ENCODE results near the gene SYNE2. TPM values are rescaled to one million over a fixed set of nuclear protein-coding genes. Genes with fewer than 3 reads are reported as not detected.
"Not testable (repeated sequence)": the region's sequence is repeated elsewhere in the genome, so short reads cannot be mapped to it uniquely, and the experiment has no call there.

SYNE2 gene, protein sequence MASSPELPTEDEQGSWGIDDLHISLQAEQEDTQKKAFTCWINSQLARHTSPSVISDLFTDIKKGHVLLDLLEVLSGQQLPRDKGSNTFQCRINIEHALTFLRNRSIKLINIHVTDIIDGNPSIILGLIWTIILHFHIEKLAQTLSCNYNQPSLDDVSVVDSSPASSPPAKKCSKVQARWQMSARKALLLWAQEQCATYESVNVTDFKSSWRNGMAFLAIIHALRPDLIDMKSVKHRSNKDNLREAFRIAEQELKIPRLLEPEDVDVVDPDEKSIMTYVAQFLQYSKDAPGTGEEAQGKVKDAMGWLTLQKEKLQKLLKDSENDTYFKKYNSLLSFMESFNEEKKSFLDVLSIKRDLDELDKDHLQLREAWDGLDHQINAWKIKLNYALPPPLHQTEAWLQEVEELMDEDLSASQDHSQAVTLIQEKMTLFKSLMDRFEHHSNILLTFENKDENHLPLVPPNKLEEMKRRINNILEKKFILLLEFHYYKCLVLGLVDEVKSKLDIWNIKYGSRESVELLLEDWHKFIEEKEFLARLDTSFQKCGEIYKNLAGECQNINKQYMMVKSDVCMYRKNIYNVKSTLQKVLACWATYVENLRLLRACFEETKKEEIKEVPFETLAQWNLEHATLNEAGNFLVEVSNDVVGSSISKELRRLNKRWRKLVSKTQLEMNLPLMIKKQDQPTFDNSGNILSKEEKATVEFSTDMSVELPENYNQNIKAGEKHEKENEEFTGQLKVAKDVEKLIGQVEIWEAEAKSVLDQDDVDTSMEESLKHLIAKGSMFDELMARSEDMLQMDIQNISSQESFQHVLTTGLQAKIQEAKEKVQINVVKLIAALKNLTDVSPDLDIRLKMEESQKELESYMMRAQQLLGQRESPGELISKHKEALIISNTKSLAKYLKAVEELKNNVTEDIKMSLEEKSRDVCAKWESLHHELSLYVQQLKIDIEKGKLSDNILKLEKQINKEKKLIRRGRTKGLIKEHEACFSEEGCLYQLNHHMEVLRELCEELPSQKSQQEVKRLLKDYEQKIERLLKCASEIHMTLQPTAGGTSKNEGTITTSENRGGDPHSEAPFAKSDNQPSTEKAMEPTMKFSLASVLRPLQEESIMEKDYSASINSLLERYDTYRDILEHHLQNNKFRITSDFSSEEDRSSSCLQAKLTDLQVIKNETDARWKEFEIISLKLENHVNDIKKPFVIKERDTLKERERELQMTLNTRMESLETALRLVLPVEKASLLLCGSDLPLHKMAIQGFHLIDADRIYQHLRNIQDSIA (N-terminal part only)
- 43.6 and 50.2 TPM in 2 replicates for total RNA-seq

DNA sequence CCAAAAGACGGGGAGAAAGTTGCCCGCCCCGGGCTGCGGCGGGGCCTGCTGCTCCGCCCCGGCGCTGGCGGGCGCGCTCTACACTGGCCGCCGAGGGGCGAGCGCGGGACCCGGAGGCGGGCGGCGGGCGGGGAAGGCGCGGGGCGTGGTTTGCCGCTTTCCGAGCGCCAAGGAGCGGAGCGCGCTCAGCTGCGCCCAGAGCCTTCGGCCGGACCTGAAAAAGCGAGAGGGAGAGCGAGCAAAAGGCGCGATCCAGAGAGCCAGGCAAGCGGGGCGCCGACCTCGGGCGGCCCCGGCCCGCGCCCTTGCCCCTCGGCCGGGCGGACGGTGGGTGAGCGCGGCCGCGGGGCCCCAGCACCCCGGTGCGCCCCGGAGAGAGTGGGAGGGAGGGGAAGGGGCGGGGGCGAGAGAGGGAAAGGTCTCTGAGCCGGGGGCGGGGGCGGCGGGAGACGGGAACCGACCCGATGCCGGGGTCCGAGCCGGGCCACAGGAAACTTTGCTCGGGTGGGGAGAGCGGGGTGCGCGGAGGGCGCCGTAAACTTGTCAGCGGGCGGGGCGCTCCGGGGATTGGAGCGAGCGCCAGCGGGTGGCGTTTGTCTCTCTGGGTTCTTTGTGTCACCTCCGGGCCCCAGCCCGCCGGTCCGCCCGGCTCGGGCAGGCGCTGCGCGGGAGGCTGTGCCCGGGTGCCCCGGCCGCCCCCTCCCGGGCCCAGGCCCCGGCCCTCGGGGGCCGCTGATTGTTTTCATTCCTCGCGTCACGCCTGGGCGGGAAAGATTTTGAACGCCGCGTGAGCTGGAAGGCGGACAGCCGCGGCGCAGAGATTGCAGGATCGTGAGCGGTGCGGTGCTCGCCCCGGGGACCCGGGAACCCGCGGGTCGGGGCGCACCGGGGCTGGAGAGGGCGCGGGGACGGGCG lies at the start of gene SYNE2:
SYNE2 (plus strand) TSS at position 188 of the 915 bp plus-strand sequence. CDS start 56,145 bp downstream, outside the sequence.
- peak; percentile 80 to 81 for DNase-seq (ENCODE audit: low read depth in 2 of 2)

DNA sequence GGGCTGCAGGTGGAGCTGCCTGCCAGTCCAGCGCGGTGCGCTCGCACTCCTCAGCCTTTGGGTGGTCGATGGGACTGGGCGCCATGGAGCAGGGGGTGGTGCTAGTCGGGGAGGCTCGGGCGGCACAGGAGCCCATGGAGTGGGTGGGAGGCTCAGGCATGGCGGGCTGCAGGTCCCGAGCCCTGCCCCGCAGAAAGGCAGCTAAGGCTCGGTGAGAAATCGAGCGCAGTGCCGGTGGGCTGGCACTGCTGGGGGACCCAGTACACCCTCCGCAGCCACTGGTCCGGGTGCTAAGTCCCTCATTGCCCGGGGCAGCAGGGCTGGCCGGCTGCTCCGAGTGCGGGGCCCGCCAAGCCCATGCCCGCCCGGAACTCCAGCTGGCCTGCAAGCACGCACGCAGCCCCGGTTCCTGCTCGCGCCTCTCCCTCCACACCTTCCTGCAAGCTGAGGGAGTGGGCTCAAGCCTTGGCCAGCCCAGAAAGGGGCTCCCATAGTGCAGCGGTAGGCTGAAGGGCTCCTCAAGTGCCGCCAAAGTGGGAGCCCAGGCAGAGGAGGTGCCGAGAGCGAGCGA lies 49.5 kb upstream of the SYNE2 start:
- not testable (repeated sequence) for DNase-seq (ENCODE audit: low read depth in 2 of 2)

DNA sequence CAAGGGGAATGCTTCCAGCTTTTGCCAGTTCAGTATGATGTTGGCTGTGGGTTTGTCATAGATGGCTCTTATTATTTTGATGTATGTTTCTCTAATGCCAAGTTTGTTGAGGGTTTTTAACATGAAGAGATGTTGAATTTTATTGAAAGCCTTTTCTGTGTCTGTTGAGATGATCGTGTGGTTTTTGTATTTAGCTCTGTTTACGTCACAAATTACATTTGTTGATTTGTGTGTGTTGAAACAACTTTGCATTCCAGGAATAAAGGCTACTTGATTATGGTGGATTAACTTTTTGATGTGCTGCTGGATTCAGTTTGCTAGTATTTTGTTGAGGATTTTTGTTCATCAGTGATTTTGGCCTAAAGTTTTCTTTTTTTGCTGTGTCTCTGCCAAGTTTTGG lies 46.7 kb upstream of the SYNE2 start:
- not testable (repeated sequence) for DNase-seq (ENCODE audit: low read depth in 2 of 2)

DNA sequence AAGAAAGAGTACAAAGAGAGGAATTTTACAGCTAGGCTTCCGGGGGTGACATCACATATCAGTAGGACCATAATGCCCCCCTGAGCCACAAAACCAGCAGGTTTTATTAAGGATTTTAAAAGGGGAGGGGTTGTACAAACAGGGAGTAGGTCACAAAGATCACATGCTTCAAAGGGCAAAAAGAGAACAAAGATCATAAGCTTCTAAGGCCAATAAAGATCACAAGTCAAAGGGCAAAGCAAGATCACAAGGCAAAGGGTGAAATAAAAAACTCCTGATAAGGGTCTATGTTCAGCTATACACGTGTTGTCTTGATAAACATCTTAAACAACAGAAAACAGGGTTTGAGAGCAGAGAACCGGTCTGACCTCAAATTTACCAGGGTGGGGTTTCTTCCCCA lies 41.1 kb upstream of the SYNE2 start:
- DNase-seq (ENCODE audit: low read depth in 2 of 2), result not testable (repeated sequence)

DNA sequence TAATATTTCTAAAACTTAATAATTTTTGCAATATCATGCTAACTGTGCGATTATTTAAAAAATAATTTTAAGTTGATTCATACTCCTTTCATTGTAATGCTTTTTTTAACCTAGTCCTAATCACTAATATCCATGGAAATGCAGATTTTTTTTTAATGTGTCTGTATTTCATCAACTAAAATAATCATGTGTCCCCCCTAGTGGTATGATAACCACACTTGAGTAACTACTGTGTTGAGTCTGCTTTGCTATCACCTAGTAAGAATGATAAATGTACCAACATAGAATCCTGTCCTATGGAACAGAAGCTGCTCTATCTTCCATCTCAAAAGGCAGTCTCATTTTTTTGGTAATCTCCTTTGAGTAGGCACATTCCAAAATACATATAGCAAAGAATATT lies 19.1 kb upstream of the SYNE2 start:
- DNase-seq (ENCODE audit: low read depth in 2 of 2), result no peak

DNA sequence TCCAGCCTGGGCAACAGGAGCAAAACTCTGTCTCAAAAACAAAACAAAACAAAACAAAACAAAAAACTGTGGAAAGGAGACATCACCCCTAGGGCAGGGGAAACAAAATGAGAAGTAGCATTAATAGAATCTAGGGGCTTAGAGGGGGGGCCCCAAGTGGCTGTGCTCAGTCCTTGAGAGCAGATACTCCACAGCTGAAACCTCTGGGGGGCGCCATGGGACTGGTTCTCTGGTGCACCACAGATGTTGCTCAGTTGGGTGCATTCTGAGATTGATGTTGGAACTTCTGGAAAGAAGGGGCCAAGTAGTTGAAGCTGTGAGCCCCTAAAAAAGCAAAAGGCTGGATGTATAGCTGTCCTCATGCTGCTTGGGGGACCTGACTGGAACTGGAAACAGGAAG lies 11.8 kb upstream of the SYNE2 start:
- DNase-seq (ENCODE audit: low read depth in 2 of 2), result no peak

DNA sequence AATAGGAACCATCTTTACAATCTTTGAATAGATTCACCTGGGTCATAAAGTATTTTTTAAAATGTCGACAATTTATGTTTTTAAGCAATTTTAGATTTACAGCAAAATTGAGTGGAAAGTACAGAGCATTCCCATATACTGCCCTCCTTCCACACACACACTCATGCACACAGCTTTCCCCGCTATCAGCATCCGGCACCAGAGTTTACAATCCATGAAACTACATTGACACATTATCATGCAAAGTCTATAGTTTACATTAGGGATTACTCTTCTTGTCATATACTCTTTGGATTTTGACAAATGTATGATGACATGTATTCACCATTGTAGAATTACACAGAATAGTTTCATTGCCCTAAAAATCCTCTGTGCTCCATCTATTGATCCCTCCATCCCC lies 9.0 kb upstream of the SYNE2 start:
- no peak for DNase-seq (ENCODE audit: low read depth in 2 of 2)

GRCh38 chr14:63848890-63849289 lies 3.9 kb upstream of the SYNE2 start:
- peak in 1 of 2 donors; percentile 57 for DNase-seq (ENCODE audit: low read depth in 2 of 2)

GRCh38 chr14:63852271-63852816 lies 460 bp upstream of the SYNE2 start:
- DNase-seq (ENCODE audit: low read depth in 2 of 2), result peak in 1 of 2 donors; percentile 16

DNA sequence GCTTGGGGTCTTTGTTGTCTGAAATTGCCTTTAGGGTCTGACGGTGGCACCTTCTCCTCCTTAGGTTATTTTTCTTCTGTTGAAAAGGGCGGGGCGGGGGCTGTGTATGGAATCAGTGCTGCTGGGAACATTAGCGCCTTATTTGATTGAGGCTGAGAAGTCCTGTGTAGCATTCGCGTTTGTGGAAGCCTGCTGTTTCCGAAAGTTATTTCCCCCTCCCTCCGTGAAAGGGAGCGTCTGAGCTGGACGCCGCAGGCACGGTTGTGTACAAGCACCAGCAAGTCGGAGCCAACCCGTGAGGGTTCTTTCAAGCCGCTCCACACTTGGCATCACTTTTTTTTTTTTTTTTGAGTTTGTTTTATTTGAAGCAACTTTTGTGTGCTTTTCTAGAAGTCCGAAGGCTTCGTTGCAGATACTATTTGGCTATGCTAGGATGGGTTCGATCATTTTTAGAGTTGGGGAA lies 1.1 kb downstream of the SYNE2 start:
- peak; percentile 65 to 80 for DNase-seq (ENCODE audit: low read depth in 2 of 2)

DNA sequence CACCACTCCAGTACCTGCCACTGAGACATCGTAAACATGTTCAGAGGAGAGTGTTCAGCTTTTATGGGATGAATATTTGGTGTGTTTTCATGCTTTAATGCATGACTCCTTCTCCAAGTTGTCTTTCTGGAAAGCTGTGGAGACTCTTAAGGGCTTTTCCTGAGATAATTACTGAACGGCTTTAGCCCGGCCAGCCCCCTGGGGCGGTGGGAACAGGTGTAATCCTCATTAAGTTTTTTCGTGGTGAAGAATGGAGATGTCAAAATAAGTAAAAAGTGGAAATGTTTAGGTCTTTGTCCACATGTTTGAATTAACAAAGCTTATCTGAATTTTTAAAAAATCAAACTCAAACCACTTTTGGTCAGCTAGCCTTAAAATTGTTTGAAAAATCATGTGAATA lies 1.5 kb downstream of the SYNE2 start:
- no peak for DNase-seq (ENCODE audit: low read depth in 2 of 2)

- DNase-seq (ENCODE audit: low read depth in 2 of 2), result no peak
Observed at GRCh38 chr14:63855281-63855680, 2.5 kb downstream of the SYNE2 start.

- DNase-seq (ENCODE audit: low read depth in 2 of 2), result peak in 1 of 2 donors; percentile 29
Observed at GRCh38 chr14:63857466-63858030, 4.7 kb downstream of the SYNE2 start.

DNA sequence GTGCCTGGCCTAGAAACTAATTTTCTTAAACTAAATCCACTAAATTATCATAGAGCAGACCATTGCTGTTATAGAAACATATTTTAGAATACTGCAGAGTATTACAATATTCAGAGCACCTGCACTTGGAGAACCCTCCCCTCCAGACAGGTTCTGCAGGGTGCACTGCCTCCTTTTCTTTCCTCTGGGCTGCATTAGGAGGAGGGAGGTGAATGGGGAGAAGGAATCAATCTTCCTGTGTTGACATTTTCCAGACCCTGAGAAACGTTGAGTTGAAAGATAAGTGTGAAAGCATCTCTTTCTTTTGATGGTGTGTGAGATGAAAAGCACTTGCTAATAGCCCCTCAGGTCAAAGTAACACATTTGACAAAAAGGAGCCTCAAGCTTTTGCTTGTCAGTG lies 7.3 kb downstream of the SYNE2 start:
- DNase-seq (ENCODE audit: low read depth in 2 of 2), result no peak

DNA sequence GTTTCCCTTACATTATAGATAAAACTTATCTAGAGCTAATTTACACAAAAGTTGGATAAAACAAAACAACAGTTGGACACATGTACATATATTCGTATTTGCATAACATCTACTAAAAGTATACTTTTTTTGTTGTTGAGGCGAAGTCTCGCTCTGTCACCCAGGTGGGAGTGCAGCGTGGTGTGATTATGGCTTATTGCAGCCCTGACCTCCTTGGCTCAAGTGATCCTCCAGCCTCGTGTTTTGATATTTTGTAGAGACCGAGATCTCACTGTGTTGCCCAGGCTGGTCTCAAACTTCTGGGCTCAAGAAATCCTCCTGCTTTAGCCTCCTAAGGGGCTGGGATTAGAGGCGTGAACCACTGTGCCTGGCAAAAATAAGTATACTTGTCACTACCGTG lies 9.4 kb downstream of the SYNE2 start:
- DNase-seq (ENCODE audit: low read depth in 2 of 2), result no peak

- no peak for DNase-seq (ENCODE audit: low read depth in 2 of 2)
Observed at GRCh38 chr14:63863004-63863403, 10.2 kb downstream of the SYNE2 start.

- not testable (repeated sequence) for DNase-seq (ENCODE audit: low read depth in 2 of 2)
Observed at GRCh38 chr14:63864775-63865174, 12.0 kb downstream of the SYNE2 start.

DNA sequence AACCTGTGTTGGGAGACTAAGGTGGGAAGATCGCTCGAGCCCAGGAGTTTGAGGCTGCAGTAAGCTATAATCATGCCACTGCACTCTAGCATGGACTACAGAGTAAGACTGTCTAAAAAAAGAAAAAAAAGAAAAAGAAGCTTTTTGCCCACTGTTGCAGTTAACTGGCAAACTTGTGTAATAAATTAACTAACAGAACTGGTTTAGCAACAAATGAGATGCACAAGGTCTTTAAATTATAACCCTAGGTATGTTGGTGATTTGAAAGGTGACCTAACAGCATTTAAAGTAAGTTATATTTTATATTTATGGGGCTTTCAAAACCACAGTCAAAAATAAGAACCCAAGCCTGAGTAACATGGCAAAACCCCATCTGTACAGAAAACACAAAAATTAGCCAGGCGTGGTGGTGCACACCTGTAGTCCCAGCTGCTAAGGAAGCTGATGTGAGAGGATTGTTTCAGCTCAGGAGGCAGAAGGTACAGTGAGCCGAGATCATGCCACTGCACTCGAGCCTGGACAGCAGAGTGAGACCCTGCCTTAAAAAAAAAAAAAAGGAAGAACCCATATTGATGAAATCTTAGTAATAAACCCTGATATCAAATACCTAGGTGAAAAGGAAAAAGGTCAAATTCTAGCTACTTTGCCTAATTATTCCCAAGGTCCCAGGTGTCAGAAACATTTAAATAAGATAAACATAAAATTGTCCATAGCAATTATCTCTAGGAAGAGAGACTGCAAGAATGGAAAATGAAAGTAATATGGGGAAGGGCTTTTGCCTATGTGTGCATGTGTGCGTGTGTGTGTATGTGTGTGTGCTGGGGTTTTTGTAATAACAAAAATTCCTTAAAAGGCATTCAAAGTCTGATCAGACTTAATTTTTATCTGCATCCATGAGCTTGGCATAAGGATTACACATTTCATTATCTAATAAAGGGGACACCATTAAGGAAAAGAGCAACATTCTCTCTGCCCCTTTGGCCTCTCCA lies 15.4 kb downstream of the SYNE2 start:
- DNase-seq (ENCODE audit: low read depth in 2 of 2), result peak; percentile 68 to 81
